HepG2 (cell line): ENCODE measurements around the gene TROAP. TPM values are rescaled to one million over a fixed set of nuclear protein-coding genes. Genes with fewer than 3 reads are reported as not detected.
A peak's percentile ranks its signal among the peaks of the same experiment; 100 is the strongest.

ENCODE experiments used
- CEBPZ ChIP-seq: IDR thresholded peaks from 2 replicates; pipeline ENCODE4 v1.6.1; 2012; ENCODE audit warnings: low read length, improper control_type of control experiment
- EEA1 ChIP-seq: sonication (generic); formaldehyde crosslinking; IDR thresholded peaks from 2 replicates; pipeline ENCODE4 v1.5.1; 2020; ENCODE audit warnings: mild to moderate bottlenecking, missing genetic modification reagents, borderline replicate concordance
- NRL ChIP-seq: sonication (generic); formaldehyde crosslinking; IDR thresholded peaks from 2 replicates; pipeline ENCODE4 v1.5.0; 2020; ENCODE audit warnings: missing genetic modification reagents, mild to moderate bottlenecking, moderate library complexity, borderline replicate concordance
- PCBP1 ChIP-seq: fragments of 200-400 bp; formaldehyde crosslinking; IDR thresholded peaks from 2 replicates; pipeline ENCODE4 v1.6.1; 2017; ENCODE audit warnings: mild to moderate bottlenecking, low read depth, low read length, borderline replicate concordance
- ZBTB20 ChIP-seq: sonication (generic); formaldehyde crosslinking; IDR thresholded peaks from 2 replicates; pipeline ENCODE4 v1.8.1; 2023; ENCODE audit warnings: missing genetic modification reagents, low read depth, mild to moderate bottlenecking, borderline replicate concordance
- ZFP36L2 ChIP-seq: sonication (generic); formaldehyde crosslinking; IDR thresholded peaks from 2 replicates; pipeline ENCODE4 v1.4.0; 2020; ENCODE audit warnings: missing genetic modification reagents
- ZFY ChIP-seq: sonication (generic); formaldehyde crosslinking; IDR thresholded peaks from 2 replicates; pipeline ENCODE4 v1.4.0; 2020; ENCODE audit warnings: missing genetic modification reagents
- ZNF768 ChIP-seq: sonication (generic); formaldehyde crosslinking; IDR thresholded peaks from 2 replicates; pipeline ENCODE4 v1.4.0; 2020; ENCODE audit warnings: missing genetic modification reagents
- polyA plus RNA-seq, 8 experiments: library from polyadenylated mRNA; depleted of rRNA in 3 of 8; stranded (reverse) in 7 of 8; unstranded in 1 of 8; fragments of >200 nt; fragmentation: Illumina TruSeq in 4 of 8; extraction: Trizol in 4 of 8; gene quantifications; 2 replicates each; pipeline versions ENCODE4 v1.2.1 to v1.2.3, GENCODE V29; 2011 to 2016; ENCODE audit warnings: low read depth in 4 of 8, missing spikeins in 1 of 8, mixed read lengths in 1 of 8; ENCODE audit not compliant: insufficient read depth in 1 of 8
- total RNA-seq, 5 experiments: library from RNA; depleted of rRNA; stranded (reverse); fragments of >200 nt; fragmentation: Illumina TruSeq; extraction: Trizol; gene quantifications; 2 replicates each; pipeline ENCODE4 v1.2.3, GENCODE V29; 2016; ENCODE audit warnings: low read depth in 1 of 5
- TF ChIP-seq, protein P1 (sequence below): sonication (generic); formaldehyde crosslinking; IDR thresholded peaks from 2 replicates; pipeline ENCODE4 v1.9.0; 2021; ENCODE audit warnings: missing genetic modification reagents, borderline replicate concordance
- TF ChIP-seq, protein P2 (sequence below): sonication (generic); formaldehyde crosslinking; IDR thresholded peaks from 2 replicates; pipeline ENCODE4 v1.5.0; 2020; ENCODE audit warnings: mild to moderate bottlenecking, missing genetic modification reagents
- TF ChIP-seq, protein P3 (sequence below): sonication (generic); formaldehyde crosslinking; IDR thresholded peaks from 2 replicates; pipeline ENCODE4 v1.4.0; 2020; ENCODE audit warnings: mild to moderate bottlenecking, missing genetic modification reagents, borderline replicate concordance
- TF ChIP-seq, protein P4 (sequence below): sonication (generic); formaldehyde crosslinking; IDR thresholded peaks from 2 replicates; pipeline ENCODE4 v1.5.0; 2020; ENCODE audit warnings: missing genetic modification reagents

Gene TROAP
- total and polyA plus RNA-seq, 2 of the 13 experiments (the other 11 are each of a cell fraction or from before 2014, with no cell fraction given), result 22.5 to 30.9 TPM

DNA sequence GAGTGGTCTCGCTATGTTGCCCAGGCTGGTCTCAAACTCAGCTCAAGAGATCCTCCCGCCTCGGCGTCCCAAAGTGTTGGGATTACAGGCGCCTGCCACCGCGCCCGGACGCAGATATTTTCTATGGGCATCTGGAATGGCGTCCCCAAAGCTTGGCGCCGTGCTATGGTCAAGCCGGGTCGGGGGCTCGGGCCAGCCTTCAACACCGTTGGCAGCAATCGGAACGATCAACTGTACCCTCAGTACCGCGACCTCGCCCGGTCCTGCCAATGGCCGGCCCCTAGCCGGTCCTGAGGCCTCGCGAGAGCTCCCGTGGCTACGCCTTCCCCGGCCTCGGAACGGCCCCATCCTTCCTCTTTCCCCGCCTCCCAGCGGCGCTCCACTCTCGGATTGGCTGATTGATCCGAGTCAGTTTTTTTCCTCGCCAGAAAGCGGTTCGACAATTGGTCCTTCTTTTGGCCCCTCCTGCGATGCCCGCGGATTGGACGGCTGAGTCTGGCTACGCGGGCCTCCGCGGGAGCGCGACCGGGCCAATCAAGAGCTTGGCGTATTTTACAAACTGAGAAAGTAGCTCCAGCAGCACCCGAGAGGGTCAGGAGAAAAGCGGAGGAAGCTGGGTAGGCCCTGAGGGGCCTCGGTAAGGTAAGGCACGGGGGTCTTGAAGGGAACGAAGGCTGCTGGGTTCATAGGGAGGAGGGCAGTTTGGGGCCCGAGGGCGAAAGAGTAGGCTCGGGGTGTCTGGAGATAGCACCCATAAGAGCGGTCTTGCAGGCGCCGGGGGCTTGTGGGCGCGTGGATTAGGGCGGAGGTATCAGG is at the start of gene TROAP (continued):
- TF ChIP-seq, protein P1, sequence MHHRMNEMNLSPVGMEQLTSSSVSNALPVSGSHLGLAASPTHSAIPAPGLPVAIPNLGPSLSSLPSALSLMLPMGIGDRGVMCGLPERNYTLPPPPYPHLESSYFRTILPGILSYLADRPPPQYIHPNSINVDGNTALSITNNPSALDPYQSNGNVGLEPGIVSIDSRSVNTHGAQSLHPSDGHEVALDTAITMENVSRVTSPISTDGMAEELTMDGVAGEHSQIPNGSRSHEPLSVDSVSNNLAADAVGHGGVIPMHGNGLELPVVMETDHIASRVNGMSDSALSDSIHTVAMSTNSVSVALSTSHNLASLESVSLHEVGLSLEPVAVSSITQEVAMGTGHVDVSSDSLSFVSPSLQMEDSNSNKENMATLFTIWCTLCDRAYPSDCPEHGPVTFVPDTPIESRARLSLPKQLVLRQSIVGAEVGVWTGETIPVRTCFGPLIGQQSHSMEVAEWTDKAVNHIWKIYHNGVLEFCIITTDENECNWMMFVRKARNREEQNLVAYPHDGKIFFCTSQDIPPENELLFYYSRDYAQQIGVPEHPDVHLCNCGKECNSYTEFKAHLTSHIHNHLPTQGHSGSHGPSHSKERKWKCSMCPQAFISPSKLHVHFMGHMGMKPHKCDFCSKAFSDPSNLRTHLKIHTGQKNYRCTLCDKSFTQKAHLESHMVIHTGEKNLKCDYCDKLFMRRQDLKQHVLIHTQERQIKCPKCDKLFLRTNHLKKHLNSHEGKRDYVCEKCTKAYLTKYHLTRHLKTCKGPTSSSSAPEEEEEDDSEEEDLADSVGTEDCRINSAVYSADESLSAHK, result no peak
- TF ChIP-seq ZFP36L2 (no peak), CEBPZ (no peak), ZFY (peak; percentile 81), ZNF768 (CRISPR knock-in tag) (no peak), ZBTB20 (CRISPR knock-in tag) (no peak), PCBP1 (no peak), NRL (CRISPR knock-in tag) (no peak; the same call in 1 of the 2 replicates), EEA1 (CRISPR knock-in tag) (no peak)
- TF ChIP-seq, protein P2, sequence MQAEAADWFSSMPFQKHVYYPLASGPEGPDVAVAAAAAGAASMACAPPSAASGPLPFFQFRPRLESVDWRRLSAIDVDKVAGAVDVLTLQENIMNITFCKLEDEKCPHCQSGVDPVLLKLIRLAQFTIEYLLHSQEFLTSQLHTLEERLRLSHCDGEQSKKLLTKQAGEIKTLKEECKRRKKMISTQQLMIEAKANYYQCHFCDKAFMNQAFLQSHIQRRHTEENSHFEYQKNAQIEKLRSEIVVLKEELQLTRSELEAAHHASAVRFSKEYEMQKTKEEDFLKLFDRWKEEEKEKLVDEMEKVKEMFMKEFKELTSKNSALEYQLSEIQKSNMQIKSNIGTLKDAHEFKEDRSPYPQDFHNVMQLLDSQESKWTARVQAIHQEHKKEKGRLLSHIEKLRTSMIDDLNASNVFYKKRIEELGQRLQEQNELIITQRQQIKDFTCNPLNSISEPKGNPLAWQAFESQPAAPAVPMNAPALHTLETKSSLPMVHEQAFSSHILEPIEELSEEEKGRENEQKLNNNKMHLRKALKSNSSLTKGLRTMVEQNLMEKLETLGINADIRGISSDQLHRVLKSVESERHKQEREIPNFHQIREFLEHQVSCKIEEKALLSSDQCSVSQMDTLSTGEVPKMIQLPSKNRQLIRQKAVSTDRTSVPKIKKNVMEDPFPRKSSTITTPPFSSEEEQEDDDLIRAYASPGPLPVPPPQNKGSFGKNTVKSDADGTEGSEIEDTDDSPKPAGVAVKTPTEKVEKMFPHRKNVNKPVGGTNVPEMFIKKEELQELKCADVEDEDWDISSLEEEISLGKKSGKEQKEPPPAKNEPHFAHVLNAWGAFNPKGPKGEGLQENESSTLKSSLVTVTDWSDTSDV, result no peak; the same call in 1 of the 2 replicates
- TF ChIP-seq, protein P3, sequence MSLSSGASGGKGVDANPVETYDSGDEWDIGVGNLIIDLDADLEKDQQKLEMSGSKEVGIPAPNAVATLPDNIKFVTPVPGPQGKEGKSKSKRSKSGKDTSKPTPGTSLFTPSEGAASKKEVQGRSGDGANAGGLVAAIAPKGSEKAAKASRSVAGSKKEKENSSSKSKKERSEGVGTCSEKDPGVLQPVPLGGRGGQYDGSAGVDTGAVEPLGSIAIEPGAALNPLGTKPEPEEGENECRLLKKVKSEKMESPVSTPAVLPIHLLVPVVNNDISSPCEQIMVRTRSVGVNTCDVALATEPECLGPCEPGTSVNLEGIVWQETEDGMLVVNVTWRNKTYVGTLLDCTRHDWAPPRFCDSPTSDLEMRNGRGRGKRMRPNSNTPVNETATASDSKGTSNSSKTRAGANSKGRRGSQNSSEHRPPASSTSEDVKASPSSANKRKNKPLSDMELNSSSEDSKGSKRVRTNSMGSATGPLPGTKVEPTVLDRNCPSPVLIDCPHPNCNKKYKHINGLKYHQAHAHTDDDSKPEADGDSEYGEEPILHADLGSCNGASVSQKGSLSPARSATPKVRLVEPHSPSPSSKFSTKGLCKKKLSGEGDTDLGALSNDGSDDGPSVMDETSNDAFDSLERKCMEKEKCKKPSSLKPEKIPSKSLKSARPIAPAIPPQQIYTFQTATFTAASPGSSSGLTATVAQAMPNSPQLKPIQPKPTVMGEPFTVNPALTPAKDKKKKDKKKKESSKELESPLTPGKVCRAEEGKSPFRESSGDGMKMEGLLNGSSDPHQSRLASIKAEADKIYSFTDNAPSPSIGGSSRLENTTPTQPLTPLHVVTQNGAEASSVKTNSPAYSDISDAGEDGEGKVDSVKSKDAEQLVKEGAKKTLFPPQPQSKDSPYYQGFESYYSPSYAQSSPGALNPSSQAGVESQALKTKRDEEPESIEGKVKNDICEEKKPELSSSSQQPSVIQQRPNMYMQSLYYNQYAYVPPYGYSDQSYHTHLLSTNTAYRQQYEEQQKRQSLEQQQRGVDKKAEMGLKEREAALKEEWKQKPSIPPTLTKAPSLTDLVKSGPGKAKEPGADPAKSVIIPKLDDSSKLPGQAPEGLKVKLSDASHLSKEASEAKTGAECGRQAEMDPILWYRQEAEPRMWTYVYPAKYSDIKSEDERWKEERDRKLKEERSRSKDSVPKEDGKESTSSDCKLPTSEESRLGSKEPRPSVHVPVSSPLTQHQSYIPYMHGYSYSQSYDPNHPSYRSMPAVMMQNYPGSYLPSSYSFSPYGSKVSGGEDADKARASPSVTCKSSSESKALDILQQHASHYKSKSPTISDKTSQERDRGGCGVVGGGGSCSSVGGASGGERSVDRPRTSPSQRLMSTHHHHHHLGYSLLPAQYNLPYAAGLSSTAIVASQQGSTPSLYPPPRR (CRISPR knock-in tag), result 0 out of 2 replicates have a peak, but pooled peaks have one; percentile 28
- TF ChIP-seq, protein P4, sequence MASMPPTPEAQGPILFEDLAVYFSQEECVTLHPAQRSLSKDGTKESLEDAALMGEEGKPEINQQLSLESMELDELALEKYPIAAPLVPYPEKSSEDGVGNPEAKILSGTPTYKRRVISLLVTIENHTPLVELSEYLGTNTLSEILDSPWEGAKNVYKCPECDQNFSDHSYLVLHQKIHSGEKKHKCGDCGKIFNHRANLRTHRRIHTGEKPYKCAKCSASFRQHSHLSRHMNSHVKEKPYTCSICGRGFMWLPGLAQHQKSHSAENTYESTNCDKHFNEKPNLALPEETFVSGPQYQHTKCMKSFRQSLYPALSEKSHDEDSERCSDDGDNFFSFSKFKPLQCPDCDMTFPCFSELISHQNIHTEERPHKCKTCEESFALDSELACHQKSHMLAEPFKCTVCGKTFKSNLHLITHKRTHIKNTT (CRISPR knock-in tag), result no peak
